H1 (cell line): ENCODE data around the gene CHST11. TPM values are rescaled to one million over a fixed set of nuclear protein-coding genes. Genes with fewer than 3 reads are reported as not detected.

Source experiments
- CTCF ChIA-PET: fragments of 300-600 bp; sonication (Branson Sonifier 250); formaldehyde crosslinking; loops from one replicate; lab custom pipeline; 2021; ENCODE audit not compliant: partially characterized antibody; lab: Charles Lee
- POLR2A ChIA-PET: fragments of 300-600 bp; sonication (Branson Sonifier 250); formaldehyde crosslinking; loops from one replicate; lab custom pipeline; 2021; ENCODE audit warnings: inconsistent platforms; ENCODE audit not compliant: partially characterized antibody; lab: Charles Lee
- DNase-seq, 2 experiments: peaks; one replicate each; pipeline versions ENCODE4 v3.0.0 to v3.0.0-alpha.2; 2010 to 2022; ENCODE audit warnings: low spot score in 2 of 2, low read depth in 1 of 2, mixed read lengths in 1 of 2
- FAIRE-seq: peaks from 2 replicates; lab custom pipeline; 2011; peaks lifted over from hg19 to GRCh38; lab: Jason Lieb, UNC
- H2AFZ ChIP-seq: 2 replicates; pipeline ENCODE4 v1.8.1; 2012; ENCODE audit warnings: low read length, inconsistent platforms
- H2AK5ac ChIP-seq: 2 replicates; pipeline ENCODE4 v1.6.1; 2013; ENCODE audit warnings: low read depth, low read length
- H2BK120ac ChIP-seq: replicated peaks from 2 replicates; pipeline ENCODE3; 2013; ENCODE audit warnings: low read depth, low read length, inconsistent platforms
- H2BK12ac ChIP-seq: 2 replicates; pipeline ENCODE4 v1.6.1; 2013; ENCODE audit warnings: low read depth, low read length
- H2BK15ac ChIP-seq: 2 replicates; pipeline ENCODE4 v1.6.1; 2013; ENCODE audit warnings: low read length
- H2BK20ac ChIP-seq: 2 replicates; pipeline ENCODE4 v1.6.1; 2013; ENCODE audit warnings: low read length
- H2BK5ac ChIP-seq: 2 replicates; pipeline ENCODE4 v1.6.1; 2013; ENCODE audit warnings: low read depth, low read length
- H3K14ac ChIP-seq: 2 replicates; pipeline ENCODE4 v1.6.1; 2013; ENCODE audit warnings: inconsistent platforms; ENCODE audit not compliant: insufficient read length
- H3K18ac ChIP-seq: 2 replicates; pipeline ENCODE4 v1.6.1; 2013; ENCODE audit warnings: low read length; ENCODE audit errors: extremely low read depth
- H3K23ac ChIP-seq: 2 replicates; pipeline ENCODE4 v1.6.1; 2013; ENCODE audit warnings: inconsistent platforms; ENCODE audit not compliant: insufficient read length
- H3K23me2 ChIP-seq: 2 replicates; pipeline ENCODE4 v1.6.1; 2013; ENCODE audit warnings: low read depth, low read length
- H3K27ac ChIP-seq: 2 replicates; pipeline ENCODE4 v1.6.1; 2011; ENCODE audit warnings: low read depth, low read length, inconsistent platforms
- H3K27me3 ChIP-seq, 4 experiments: replicated peaks in 1 of 4; 1 replicate in 1 of 4; 2 replicates in 3 of 4; pipeline versions ENCODE4 v1.6.1 to v1.8.1; 2011 to 2013; ENCODE audit warnings: low read length in 3 of 4, mild to moderate bottlenecking in 3 of 4, inconsistent platforms in 2 of 4, mixed read lengths in 2 of 4, moderate library complexity in 1 of 4; ENCODE audit not compliant: control insufficient read depth in 3 of 4, insufficient read depth in 3 of 4; ENCODE audit errors: extremely low read depth in 1 of 4
- H3K36me3 ChIP-seq, 4 experiments: 2 replicates each; pipeline versions ENCODE4 v1.6.1 to v1.8.1; 2011 to 2013; ENCODE audit warnings: mild to moderate bottlenecking in 4 of 4, low read length in 3 of 4, moderate library complexity in 2 of 4, control low read depth in 1 of 4, inconsistent platforms in 1 of 4; ENCODE audit not compliant: insufficient read depth in 4 of 4, control insufficient read depth in 2 of 4
- H3K4ac ChIP-seq: replicated peaks from 2 replicates; pipeline ENCODE3; 2013; ENCODE audit warnings: low read length, low read depth, mixed read lengths, inconsistent platforms; ENCODE audit not compliant: insufficient read length
- H3K4me1 ChIP-seq, 4 experiments: replicated peaks in 1 of 4; 1 replicate in 1 of 4; 2 replicates in 3 of 4; pipeline versions ENCODE4 v1.6.1 to v1.8.1; 2011 to 2013; ENCODE audit warnings: low read length in 3 of 4, inconsistent platforms in 2 of 4, mixed read lengths in 1 of 4; ENCODE audit not compliant: insufficient read depth in 4 of 4, control insufficient read depth in 3 of 4
- H3K4me2 ChIP-seq, 2 experiments: 2 replicates each; pipeline versions ENCODE4 v1.6.1 to v1.8.1; 2011 to 2013; ENCODE audit warnings: low read depth in 2 of 2, low read length in 2 of 2, control low read depth in 1 of 2, inconsistent platforms in 1 of 2, mild to moderate bottlenecking in 1 of 2; ENCODE audit not compliant: insufficient read depth in 1 of 2
- H3K4me3 ChIP-seq, 4 experiments: fragments of 200-600, 300-600 bp in 1 of 4; sonication (generic), shearing (Covaris generic), sonication (Bioruptor Twin) in 1 of 4; 2 replicates each; pipeline versions ENCODE4 v1.5.1 to v1.8.1; 2011 to 2016; ENCODE audit warnings: low read length in 4 of 4, low read depth in 3 of 4, control low read depth in 2 of 4, inconsistent platforms in 2 of 4, mild to moderate bottlenecking in 2 of 4, mixed read lengths in 1 of 4, moderate library complexity in 1 of 4; ENCODE audit not compliant: insufficient read depth in 2 of 4; ENCODE audit errors: extremely low read depth in 1 of 4
- H3K56ac ChIP-seq: replicated peaks from 2 replicates; pipeline ENCODE3; 2013; ENCODE audit warnings: low read depth, mild to moderate bottlenecking, mixed read lengths, low read length, inconsistent platforms; ENCODE audit not compliant: insufficient read length
- H3K79me1 ChIP-seq: 2 replicates; pipeline ENCODE4 v1.6.1; 2013; ENCODE audit warnings: low read depth, low read length, control low read depth
- H3K79me2 ChIP-seq, 2 experiments: 2 replicates each; pipeline versions ENCODE4 v1.6.1 to v1.8.1; 2012 to 2013; ENCODE audit warnings: low read length in 2 of 2, mild to moderate bottlenecking in 2 of 2, inconsistent platforms in 1 of 2; ENCODE audit not compliant: insufficient read depth in 2 of 2, control insufficient read depth in 1 of 2
- H3K9ac ChIP-seq, 4 experiments: replicated peaks in 1 of 4; 1 replicate in 1 of 4; 2 replicates in 3 of 4; pipeline versions ENCODE4 v1.6.1 to v1.8.1; 2011 to 2013; ENCODE audit warnings: low read depth in 3 of 4, low read length in 3 of 4, control low read depth in 2 of 4, mild to moderate bottlenecking in 2 of 4, moderate library complexity in 2 of 4, inconsistent platforms in 1 of 4; ENCODE audit errors: extremely low read depth in 1 of 4
- H3K9me3 ChIP-seq, 2 experiments: 2 replicates each; pipeline versions ENCODE4 v1.6.1 to v1.8.1; 2012 to 2013; ENCODE audit warnings: mild to moderate bottlenecking in 2 of 2, moderate library complexity in 2 of 2, control low read depth in 1 of 2, inconsistent platforms in 1 of 2, low read depth in 1 of 2, low read length in 1 of 2, mixed read lengths in 1 of 2; ENCODE audit not compliant: insufficient read depth in 2 of 2
- H4K20me1 ChIP-seq, 2 experiments: replicated peaks in 1 of 2; 2 replicates each; pipeline versions ENCODE3 to v1.8.1; 2011 to 2013; ENCODE audit warnings: inconsistent platforms in 2 of 2, low read length in 2 of 2, mild to moderate bottlenecking in 1 of 2; ENCODE audit not compliant: insufficient read depth in 2 of 2, control insufficient read depth in 1 of 2
- H4K5ac ChIP-seq: 2 replicates; pipeline ENCODE4 v1.6.1; 2013; ENCODE audit warnings: low read length, low read depth, mixed read lengths, inconsistent platforms; ENCODE audit not compliant: insufficient read length
- H4K8ac ChIP-seq: 2 replicates; pipeline ENCODE4 v1.8.0; 2013; ENCODE audit warnings: mild to moderate bottlenecking, moderate library complexity, low read length, inconsistent platforms; ENCODE audit not compliant: insufficient read depth; ENCODE audit errors: extremely low read depth
- H4K91ac ChIP-seq: replicated peaks from 2 replicates; pipeline ENCODE3; 2013; ENCODE audit warnings: low read length, mixed read lengths, inconsistent platforms; ENCODE audit not compliant: insufficient read length
- GTF2F1 ChIP-seq: IDR thresholded peaks from 2 replicates; pipeline ENCODE4 v1.6.1; 2012; ENCODE audit warnings: low read depth, low read length, improper control_type of control experiment, borderline replicate concordance
- WGBS, 2 experiments: shearing (Covaris generic) in 1 of 2; methylation state at CpG; one replicate each; pipeline versions ENCODE4 v1.1.6 to v1.1.7; 2013 to 2015; ENCODE audit warnings: low lambda C conversion rate in 2 of 2, mixed read lengths in 2 of 2, inconsistent platforms in 1 of 2, low coverage in 1 of 2, missing lambda C conversion rate in 1 of 2; ENCODE audit not compliant: insufficient replicate concordance in 2 of 2, insufficient coverage in 1 of 2, insufficient read length in 1 of 2; ENCODE audit errors: extremely low coverage in 1 of 2, missing lambda C conversion rate in 1 of 2; 5-methylcytosine and 5-hydroxymethylcytosine counted together
- polyA plus RNA-seq, 7 experiments: library from polyadenylated mRNA; depleted of rRNA in 3 of 7; stranded (reverse) in 5 of 7; unstranded in 2 of 7; fragments of >200 nt in 5 of 7; fragments of 200-250 nt in 2 of 7; gene quantifications; 1 replicate in 5 of 7; 2 replicates in 1 of 7; 4 replicates in 1 of 7; pipeline versions ENCODE4 v1.2.1 to v1.2.3, GENCODE V29; 2011 to 2013; ENCODE audit warnings: missing spikeins in 2 of 7, mixed read lengths in 2 of 7
- total RNA-seq: library from RNA; stranded (reverse); fragmentation: NEBNext Ultra II Directional; extraction: Animal tissue kit (Norgen Biotek cat#: 25700); gene quantifications from 2 replicates; pipeline ENCODE4 v1.2.1, GENCODE V29; 2021

The CHST11 gene
- total and polyA plus RNA-seq, 2 of the 8 experiments (the other 6 are each of a cell fraction or from before 2014, with no cell fraction given) = 14.4 to 20.8 TPM

DNA sequence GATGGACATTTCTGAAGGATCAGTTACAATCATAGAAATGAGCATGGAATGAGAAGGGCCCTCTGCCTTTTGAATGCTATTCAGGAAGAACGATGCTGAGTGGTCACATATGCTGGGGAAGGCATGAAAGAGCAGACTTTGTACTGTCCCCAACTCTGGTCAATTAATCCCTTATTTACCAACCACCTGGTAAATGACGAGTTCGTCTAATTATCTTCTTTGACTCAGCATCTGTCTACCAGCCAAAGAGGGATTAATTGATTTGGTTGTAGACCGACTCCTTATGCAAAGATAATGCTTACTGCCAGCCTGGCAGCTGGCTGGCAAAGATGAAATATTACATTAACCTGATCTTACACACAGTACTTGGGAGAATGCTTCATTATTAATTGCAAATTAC, 152.2 kb downstream of the CHST11 start:
- H4K91ac ChIP-seq = no peak overlapping the region
- H4K8ac ChIP-seq = no peak overlapping the region
- ChIA-PET POLR2A (interaction anchor here (1.1 kb wide), 1 partner anchor 152 kb away, joined by 3 read pairs; the partner anchor contains the start of gene CHST11), CTCF (interaction anchor here (0.6 to 1.7 kb wide), 2 partner anchors 23 to 120 kb away, joined by 4 to 5 read pairs; no protein-coding TSS in a partner anchor)
- no peak overlapping the region for H4K5ac ChIP-seq
- H3K23ac ChIP-seq = no peak overlapping the region
- no peak overlapping the region for H2AFZ ChIP-seq
- no peak overlapping the region for H3K56ac ChIP-seq
- no peaks in the 10 kb centered on the region; a peak in 1 of 4 replicates for H3K79me2 ChIP-seq
- 88% methylated on average over 4 of the region's 4 CpGs; no CpG with 5 or more reads in 1 of the 2 experiments for whole genome bisulfite sequencing, 2 experiments
- no peak overlapping the region for H3K4me3 ChIP-seq
- H2AK5ac ChIP-seq = no peak overlapping the region
- no peak overlapping the region for H3K4me2 ChIP-seq
- H3K27me3 ChIP-seq = no peaks in the 10 kb centered on the region
- H3K79me1 ChIP-seq = no peaks in the 10 kb centered on the region; the same call in 1 of the 2 replicates
- H2BK12ac ChIP-seq = no peak overlapping the region
- H2BK20ac ChIP-seq = no peak overlapping the region
- H3K23me2 ChIP-seq = peaks cover 2% of the 10 kb centered on the region; the same call in 1 of the 2 replicates
- no peak overlapping the region for H2BK15ac ChIP-seq
- no peaks in the 10 kb centered on the region for H4K20me1 ChIP-seq
- FAIRE-seq (no peak), DNase-seq (no peak)
- no peak overlapping the region for H3K27ac ChIP-seq
- H3K4ac ChIP-seq = no peak overlapping the region
- no peak overlapping the region for H3K18ac ChIP-seq
- no peaks in the 10 kb centered on the region for H3K36me3 ChIP-seq
- peaks cover 0 to 3% (median 1%) of the 10 kb centered on the region in 4 experiments; a peak in 2 of 7 replicates for H3K4me1 ChIP-seq
- no peaks in the 10 kb centered on the region for H3K9me3 ChIP-seq
- no peak overlapping the region for H3K9ac ChIP-seq
- no peak overlapping the region for H3K14ac ChIP-seq
- H2BK120ac ChIP-seq = no peak overlapping the region
- no peak overlapping the region for H2BK5ac ChIP-seq
- no peak for TF ChIP-seq GTF2F1
